Activated T-cell treated with anti-CD3 and anti-CD28 coated beads for 1 hour (primary cell): ENCODE data around the gene PFKFB4.
A peak's percentile ranks its signal among the peaks of the same experiment; 100 is the strongest.

ENCODE experiments used
- DNase-seq: peaks from one replicate; pipeline ENCODE4 v3.0.0-alpha.2; 2020; ENCODE audit warnings: low read depth

The PFKFB4 gene

DNA sequence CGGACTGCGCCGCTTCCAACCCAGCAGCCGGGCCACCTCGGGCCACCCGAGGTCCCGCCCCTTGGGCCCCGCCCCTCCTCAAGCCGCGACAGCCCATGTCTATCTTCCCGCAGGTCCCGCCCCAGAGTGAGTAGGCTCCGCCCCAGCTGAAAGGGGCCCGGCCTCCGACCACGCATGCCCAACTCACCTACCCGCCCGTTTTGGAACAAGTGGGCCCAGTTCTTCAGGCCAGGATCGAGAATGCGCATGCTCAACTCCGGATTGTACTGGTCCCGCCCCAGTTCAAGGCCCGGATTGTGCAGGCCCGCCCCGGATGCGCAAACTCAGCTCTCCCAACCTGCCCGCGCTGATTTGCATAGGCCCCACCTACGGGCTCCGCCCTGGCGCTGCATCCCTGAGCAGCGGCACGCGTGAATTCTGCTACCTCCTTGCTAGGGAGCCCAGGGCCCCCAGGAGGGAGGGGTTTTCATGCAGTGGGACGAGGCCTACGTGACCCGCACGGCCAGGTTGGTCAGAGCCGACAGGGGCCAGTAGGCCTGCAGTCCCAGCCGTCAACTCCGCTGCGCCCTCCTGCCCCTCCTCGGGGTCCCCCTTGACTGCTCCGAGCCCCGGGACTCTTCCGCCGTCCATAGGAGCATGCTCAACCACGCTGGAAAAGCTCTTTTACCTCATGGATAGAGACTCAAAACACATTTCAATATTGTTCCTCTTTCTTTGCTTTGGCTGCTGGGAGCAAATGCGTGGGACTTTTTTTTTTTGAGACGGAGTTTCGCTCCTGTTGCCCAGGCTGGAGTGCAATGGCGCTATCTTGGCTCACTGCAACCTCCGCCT lies at the start of gene PFKFB4:
TSS of gene PFKFB4 (minus strand) at position 8 of the 831 bp plus-strand sequence. CDS start 26 bp downstream, outside the sequence.
- peak; percentile 99 for DNase-seq

DNA sequence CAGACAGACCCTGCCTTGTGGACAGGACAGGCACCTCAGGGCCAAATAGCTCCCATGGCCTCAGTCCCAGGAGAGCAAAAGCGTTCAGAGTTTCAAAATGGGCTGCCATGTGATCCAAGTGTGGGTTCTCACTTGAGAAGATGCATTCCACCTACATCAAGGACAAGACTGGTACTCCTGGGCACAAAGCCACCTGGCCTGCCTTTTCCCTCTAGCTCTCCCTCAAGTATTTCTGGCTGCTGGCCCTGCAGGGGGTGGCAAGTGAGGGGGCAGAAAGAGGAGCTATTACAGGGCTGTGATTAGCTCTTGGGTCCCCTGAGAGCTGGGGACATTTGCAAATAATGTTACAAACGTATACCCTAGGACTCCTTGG lies 45.0 kb upstream of the PFKFB4 start:
- no peak for DNase-seq

DNA sequence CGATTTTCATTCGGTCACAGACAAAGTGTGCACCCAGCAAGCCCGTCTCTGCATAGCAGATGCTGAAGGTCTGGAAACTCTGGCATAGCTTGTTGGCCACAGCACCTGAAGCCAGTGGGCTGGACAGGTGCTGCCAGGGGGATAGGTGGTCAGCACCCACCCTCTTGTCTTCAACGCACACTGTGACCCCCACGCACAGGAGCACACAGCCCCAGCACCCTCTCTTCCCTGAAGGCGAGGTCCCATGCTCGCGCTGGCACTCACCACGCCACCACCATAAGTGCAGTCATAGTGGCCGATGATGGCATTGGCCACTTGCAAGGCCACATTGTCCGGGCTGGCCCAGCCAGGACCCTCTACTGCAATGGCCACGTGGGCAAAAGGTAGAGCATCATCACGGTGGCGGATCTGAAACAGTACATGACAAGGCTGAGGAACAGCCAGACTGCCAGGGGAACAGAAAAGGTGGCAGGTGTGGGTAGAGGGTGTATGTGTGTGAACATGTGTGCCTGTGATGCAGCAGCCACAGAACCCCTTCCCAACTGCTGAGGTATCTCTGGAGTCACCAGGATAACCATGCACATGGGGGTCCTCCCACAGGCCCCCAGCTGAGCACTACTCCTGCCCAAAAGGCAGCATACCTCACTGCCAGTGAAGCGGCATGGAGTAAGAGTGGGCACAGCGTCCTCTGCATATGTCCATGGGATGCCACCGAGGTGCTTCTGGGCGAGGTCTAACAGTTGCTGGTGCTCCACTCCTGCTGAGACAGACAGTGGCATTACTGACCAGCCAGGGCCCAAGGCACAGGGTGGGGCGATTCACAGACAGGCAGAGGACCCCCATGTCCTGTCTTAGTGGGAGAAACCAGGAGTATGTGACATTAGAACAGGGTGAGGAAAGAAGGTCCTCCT lies 44.4 kb upstream of the PFKFB4 start:
- no peak for DNase-seq

DNA sequence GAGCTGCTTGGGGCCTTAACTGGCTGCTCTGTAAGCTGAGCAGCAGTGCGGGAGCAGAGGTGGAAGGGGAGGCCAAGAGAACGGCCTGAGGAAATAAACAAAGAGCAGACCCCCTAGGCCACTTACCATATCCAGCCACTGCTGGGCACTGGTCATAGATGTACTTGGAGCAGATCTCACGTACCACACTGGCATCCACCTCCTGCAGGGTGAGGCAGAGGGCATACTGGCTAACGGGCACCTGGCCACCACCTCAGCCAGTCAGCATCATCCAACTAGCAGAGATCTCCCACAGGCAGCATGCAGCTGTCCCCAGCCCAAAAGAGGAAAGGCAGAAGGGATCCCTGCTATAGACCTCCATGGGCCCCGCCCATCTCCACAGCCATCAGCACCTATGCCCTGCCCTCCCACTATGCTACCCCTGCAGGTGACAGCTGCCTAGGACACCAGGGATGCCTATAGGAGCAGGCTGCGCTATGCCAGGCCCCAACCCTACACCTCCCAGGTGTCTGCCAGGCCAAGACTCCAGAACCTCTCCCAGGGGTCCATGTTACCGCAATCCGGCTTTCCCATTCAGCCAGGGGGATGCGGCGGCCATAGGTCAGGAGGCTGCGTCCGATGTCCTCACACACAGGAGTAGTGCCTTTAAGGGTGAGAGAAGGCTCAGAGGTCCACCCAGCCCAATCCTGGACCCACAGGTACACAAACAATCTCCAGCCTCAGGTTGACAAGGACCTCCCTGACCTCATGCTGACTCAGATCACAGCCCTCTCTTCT lies 43.1 kb upstream of the PFKFB4 start:
- DNase-seq = no peak

DNA sequence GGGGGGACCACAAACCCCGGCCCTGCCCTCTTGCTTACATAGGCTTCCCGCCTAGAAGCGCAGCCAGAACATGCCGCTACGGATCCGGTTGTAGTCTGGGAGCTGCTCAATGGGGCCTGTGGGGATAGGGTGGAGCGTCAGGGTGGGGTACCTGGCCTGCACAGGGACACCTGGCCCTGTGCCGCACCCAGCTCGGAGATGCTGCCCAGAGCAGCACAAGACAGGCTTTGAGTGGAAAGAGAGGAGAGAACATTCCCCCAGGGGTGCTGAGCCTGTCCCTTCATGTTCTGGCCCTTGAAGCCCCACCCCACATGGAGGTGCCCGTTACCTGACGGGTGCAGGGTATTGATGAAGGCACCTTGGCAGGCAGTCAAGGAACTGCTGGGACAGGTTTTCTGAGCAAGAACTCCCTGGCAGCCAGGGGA lies 42.5 kb upstream of the PFKFB4 start:
- no peak for DNase-seq

DNA sequence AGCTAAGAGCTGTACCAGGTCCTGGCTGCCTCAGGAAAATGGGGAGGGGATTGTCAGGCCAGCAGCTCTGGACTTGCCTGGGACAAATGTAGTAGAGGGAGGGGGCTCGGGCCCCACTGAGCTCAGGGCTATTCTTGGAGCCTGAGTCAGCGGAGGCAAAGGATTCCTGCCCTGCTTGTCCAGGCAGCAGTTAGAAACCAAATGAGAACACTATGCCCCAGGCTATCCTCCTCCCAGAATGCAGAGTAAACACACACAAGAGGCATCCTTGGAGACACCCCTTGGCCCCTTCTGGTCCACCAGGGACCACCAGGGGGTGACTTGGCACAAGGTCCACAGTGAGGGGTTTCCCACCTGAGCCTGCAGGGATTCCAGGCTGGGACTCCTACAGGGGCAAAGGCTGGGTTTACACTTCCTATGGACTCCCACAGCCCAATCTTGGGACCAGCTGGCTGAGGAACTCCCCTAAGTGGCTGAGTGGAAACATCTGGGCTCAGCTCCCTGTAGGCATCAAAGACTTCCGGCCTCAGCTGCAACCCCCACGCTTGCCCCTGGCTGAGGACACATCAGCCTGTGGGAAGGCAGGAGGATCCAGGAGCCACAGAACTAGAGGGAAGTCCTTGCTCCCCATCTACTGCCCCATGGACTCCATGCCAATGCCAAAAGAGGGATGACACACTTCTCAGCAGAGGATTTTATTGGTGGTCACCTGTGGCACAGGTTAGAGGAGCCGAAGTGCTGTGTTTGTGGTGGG lies 41.9 kb upstream of the PFKFB4 start:
- DNase-seq = no peak

DNA sequence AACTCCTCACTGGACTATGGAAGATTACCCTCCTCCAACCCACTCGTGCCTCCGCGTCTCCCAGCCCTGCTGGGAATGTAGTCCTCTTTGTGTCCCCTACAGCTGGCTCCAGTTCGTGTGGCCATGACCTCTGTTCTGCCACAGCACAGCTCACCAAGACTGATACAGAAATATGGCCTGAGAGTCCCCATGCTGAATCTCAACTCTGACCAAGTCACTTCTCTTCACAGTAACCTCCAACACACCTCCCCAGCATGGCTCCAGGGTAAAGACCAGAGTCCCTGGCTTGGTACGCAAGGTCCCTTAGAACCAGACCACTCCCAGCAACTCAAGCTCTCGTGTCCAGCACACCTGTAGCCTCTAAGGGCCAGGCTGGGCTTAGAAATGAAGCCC lies 40.8 kb upstream of the PFKFB4 start:
- no peak for DNase-seq

DNA sequence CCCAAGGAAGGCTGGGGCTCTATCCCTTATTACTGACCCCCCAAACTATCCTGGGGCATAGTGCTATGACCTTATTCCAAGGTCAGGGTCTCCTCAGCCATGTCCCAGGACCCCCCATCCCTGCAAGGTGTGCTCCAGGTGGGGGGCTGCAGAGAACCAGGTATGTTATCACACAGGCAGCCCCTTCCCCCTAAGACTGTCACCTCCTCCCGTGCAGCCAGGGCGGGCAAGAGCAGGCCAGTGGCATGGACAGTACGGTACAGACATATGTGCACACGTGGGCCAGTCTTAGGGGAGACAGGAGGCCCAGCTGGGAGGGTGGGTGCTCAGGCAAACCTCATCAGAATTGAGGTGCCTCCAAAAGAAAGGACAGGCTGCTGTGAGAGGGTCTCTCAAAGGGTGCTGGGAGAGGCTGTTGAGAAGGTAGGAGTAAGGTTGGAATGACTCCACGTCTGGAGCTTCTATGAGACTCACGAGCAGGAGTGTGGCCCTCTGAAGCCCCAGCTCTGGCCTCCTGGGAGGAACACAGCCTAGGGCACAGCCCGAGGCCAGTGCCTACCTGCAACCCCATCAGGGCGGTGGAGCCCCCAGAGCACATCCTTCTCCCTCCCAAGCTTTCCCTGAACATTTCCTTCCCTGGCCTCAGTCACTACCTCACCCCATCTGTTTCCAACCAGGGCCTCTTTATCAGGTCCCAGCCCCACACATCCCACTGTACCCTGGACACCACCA lies 40.2 kb upstream of the PFKFB4 start:
- no peak for DNase-seq

DNA sequence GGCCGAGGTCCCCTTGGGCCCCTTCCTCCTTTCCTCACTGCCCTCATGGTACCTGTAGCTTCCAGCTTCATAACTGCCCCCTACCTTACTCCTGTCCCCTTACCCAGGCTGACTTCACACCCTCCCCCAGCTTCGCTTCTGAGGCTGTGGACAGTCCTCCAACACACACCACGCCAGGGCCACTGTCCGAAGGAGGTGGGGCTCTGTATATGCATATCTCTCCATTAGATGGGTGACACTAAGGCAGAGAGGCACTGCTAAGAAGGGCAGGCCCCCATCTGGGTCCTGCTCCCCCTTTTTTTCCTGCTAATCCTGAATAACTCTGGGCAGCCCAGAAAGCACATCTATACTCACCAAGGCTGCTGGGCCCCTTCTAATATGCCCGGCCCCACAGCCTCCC lies 39.6 kb upstream of the PFKFB4 start:
- DNase-seq = no peak

DNA sequence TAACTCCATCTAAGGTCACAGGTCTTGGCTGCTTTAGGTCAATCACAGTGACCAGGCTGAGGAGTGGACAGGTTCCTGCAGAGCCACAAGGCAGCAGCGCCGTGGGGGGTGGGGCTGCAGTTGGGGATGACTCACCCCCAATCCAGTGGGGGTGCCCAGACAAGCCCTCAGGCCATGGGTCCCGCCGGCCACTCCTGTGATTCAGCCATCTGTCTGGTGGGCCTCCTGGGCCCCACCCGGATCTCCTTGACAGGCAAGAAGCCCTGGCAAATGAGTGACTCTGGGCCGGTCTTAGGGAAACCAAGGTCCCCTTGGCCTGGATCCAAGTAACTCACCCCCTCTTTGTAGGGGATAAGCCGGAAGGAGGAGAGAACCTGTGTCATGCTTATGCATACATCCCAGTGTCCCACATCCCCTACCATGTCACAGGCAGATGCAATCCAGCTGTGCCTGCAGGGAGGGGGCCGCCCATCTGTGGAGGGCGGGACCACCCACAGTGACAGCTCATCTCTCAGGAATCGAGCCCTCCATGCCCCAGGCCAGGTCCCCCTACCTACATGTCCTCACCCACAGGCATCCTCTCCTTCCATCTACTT lies 39.0 kb upstream of the PFKFB4 start:
- DNase-seq = no peak

DNA sequence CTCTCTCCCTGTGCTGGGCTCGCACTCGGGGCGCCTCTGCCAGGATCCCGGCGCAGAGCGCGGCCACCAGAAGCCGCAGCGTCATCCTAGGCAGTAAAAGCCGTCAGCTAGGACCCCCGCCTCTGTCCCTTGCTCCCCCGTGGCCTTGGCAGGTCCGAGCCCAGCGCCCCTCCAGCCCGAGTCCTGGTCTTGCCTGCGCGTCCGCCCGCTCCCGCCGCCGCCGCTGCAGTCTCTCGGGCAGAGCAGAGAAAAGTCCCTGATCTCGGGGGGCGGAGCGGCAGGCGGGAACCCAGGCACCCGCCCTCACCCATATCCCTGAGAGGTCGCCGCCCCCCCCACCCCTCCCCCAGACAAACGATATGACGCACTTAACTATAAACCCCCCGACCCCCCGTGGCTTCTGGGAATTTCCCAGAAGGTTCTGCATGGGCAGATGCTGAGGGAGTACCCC lies 38.5 kb upstream of the PFKFB4 start, which contains the start of gene COL7A1:
TSS of gene COL7A1 (minus strand) at position 255 of the 451 bp plus-strand sequence. CDS start at position 85, 170 bp downstream.
- no peak for DNase-seq

DNA sequence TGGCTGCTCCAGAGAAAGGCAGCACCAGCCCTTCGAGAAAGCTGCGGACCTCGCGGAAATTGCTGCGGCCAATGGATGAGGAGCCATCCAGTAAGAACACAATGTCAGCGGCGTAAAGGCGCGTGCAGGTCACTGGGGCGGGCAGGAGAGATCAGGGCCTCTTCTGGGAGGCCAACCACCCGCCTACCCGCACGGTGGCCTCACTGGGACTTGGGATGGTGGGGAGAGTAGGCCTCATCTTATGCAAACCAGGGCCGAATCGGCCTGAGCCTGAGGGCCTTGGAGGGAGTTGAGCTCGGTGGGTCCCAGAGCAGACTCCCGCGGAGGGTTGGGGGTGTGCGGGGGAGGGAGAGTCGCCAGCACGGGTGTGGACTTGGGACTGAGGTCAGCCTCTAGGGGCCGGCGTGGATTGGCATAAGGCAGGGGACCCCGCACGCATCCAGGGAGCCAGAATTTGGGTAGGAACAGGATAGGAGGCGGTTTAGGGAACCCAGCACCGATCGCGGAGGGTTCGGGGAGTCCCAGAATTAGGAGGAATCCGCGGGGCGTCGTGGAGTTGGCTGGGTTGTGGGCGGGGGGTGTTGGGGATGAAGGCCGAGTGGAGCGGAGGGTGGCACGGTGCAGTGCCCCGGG lies 37.9 kb upstream of the PFKFB4 start:
- DNase-seq = no peak

DNA sequence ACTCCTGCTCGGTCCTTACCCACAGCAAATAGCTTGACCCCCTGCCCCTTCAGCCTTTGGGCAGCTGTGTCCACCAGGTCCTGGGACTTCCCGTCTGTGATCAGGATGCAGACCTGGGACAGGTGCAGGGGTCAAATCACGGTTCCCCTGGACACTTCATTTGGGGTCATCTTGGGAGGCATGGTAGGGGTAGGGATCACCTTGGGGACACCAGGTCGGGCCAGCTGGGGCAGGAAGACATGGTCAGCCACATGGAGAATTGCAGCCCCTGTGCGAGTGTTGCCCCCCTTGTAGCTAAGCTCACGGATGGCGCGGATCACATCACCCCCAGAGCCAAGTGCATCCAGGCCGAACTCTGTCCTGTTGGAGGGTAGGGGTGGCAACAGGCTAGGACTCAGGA lies 36.7 kb upstream of the PFKFB4 start:
- no peak for DNase-seq

DNA sequence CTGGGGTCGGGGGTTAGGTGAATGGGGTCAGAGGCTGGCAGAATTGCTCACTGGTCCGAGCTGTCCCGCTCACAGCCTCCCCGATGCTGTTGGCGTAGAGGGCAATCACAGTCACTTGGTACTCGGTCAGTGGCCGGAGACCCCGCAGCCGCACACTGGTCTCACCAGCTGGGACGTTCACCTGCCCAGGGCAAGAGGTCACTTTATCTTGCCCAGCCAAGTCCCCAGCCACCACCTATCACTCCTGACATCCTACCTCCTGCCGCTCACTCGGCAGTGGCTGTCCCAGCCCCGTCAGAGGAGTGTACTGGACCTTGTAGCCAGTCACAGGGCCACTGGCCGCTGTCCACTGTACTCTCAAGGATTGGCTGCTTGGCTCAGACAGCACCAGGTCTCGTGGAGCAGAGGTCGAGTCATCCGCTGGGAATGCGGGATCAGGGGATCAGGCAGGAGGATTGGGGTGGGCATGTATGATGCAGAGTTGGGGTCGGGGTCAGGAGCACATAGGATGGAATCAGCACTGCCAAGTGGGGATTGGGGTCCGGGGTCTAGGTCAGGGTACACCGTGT lies 36.0 kb upstream of the PFKFB4 start:
- DNase-seq = no peak

DNA sequence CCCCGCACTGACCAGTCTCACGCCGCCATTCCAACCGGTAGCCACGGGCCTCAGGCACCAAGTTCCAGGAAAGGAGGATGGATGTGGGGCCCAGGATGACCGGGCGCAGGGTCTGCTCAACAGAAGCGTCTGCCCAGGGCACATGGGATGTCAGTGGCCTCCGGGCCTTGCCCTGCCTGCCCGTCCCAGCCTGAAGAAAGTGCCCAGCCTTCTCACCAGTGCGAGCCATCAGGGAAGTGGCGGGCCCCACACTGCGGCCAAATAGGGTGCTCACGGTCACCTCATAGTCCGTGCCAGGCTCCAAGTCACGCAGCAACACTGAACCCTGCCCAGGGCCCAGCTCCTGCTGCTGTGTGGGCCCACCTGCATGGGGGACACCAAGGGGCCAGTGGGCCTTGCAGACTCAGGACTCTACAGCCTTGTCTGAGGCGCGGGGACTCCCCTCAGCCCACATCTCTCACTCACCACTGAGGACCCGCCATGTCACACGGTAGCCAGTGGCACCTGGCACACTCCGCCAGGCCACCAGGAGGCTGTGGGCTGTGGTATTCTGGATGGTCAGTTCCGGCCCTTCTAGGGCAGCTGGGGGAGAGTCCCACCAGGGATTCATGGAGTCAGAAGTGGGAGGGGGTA lies 35.4 kb upstream of the PFKFB4 start:
- no peak for DNase-seq

DNA sequence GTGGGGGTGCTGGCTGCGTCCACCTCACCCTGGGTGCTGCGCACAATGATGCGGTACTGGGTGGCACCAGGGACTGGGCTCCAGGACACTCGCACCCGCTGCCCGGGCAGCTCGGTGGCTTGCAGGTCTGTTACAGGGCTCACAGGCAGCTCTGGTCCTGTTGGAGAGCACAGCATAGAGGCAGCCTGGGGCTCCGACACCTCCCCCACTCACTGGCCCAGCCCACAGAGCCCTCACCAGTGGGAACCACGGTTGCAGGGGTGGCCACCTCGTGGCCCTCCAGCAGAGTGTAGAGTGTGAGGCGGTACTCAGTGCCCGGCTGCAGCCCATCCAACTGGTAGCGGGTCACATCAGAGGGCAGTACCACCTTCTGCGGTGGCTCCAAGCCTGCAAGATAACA lies 34.8 kb upstream of the PFKFB4 start:
- DNase-seq = no peak

DNA sequence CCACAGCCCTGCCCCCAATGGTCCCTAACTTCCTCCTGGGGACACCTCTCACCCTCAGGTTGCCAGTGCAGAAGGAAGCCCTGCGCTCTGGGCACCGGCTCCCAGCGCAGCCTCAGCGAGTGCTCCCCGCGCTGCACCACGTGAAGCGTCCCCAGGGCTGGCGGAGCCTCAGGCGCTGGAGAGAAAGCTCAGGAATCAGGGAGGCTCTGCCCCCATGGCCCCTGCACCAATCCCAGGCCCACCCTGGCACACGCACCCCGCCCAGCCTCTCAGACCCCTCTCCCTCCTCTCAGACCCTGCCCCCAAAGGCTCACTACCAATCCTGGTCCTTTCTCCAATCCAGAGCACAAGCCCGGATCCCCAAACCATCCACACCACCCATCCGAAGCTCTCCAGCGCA lies 31.6 kb upstream of the PFKFB4 start:
- no peak for DNase-seq

DNA sequence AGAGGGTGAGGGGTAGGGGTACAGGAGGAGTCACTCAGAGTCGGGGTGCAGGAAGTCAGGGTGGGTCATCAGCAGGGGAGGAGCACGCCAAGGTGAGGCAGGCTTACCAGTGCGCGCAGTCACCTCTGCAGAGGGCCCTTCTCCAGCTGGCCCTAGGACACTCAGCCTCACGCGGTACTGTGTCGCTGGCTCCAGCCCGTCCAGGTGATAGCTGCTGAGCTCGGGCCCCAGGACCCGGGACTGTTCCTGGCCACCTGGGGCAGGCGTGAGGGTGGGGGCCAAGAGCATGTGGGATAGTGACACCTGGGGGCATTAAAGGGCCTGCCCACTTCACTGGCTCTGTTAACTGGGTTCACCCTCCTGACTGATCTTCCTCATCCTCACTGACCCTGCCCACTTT lies 31.1 kb upstream of the PFKFB4 start:
- no peak for DNase-seq

DNA sequence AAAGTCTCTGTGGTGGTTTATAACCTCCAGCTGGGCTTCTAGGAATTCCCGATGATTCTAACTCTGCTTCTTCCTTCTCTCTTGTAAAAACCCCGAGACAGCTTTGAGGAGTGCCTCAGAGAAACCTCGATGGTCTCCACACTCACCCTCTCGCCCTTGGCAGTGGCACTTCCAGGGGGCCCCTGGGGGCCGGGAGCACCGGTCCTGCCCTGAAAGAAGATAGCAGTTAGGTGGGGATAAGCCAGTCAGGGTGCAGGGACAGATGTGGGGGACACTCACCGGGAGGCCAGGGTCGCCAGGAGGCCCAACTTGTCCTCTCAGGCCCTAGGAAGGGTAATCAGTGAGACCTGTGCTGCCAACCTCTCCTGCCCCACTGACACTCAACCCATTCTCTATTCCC lies 28.8 kb upstream of the PFKFB4 start:
- no peak for DNase-seq
